Stimulated activated CD8-positive, alpha-beta memory T cell treated with anti-CD3 and anti-CD28 coated beads, Interleukin-4, amount 100 ng/mL, for 24 hours (primary cell): ENCODE measurements around the gene CDIPT.

Source experiments
- DNase-seq: peaks from one replicate; pipeline ENCODE4 v3.0.0-alpha.2; 2020; ENCODE audit warnings: low read depth

Gene CDIPT

GRCh38 chr16:29825145-29826044, 37.6 kb downstream of the CDIPT start:
- DNase-seq = no peak

GRCh38 chr16:29824589-29825144, 38.4 kb downstream of the CDIPT start:
- DNase-seq = no peak

- DNase-seq = no peak
Observed at GRCh38 chr16:29821643-29822115, 41.3 kb downstream of the CDIPT start.

- DNase-seq = no peak
Observed at GRCh38 chr16:29820730-29821642, 42.0 kb downstream of the CDIPT start.

GRCh38 chr16:29820271-29820701, 42.7 kb downstream of the CDIPT start, which contains the start of gene MVP:
TSS of gene MVP (plus strand) at chr16:29820462. CDS start at chr16:29830550, 10,088 bp downstream.
- DNase-seq = no peak

GRCh38 chr16:29819506-29819905, 43.5 kb downstream of the CDIPT start:
- no peak for DNase-seq

GRCh38 chr16:29818082-29818481, 44.9 kb downstream of the CDIPT start:
- no peak for DNase-seq

GRCh38 chr16:29816694-29817441, 46.2 kb downstream of the CDIPT start:
- no peak for DNase-seq

GRCh38 chr16:29815793-29816693, 47.0 kb downstream of the CDIPT start, which contains the start of gene PAGR1:
TSS of gene PAGR1 (plus strand) at chr16:29816152. CDS start at chr16:29816526, 374 bp downstream.
- DNase-seq = peak; percentile 96

GRCh38 chr16:29815032-29815721, 47.8 kb downstream of the CDIPT start:
- no peak for DNase-seq

- no peak for DNase-seq
Observed at GRCh38 chr16:29814592-29814991, 48.4 kb downstream of the CDIPT start.

GRCh38 chr16:29813644-29814562, 49.1 kb downstream of the CDIPT start:
- no peak for DNase-seq

- DNase-seq = no peak
Observed at GRCh38 chr16:29812754-29813643, 50.0 kb downstream of the CDIPT start.

- DNase-seq = no peak
Observed at GRCh38 chr16:29811896-29812665, 50.9 kb downstream of the CDIPT start, which contains the start of gene PRRT2. TSS of gene PRRT2 (plus strand) at chr16:29812193. CDS start at chr16:29813055, 862 bp downstream.

- DNase-seq = peak; percentile 73
Observed at GRCh38 chr16:29811170-29811895, 51.7 kb downstream of the CDIPT start.

GRCh38 chr16:29810699-29811169, 52.3 kb downstream of the CDIPT start:
- DNase-seq = no peak
